Activated CD8-positive, alpha-beta T cell treated with anti-CD3 and anti-CD28 coated beads for 36 hours (primary cell): ENCODE results near the gene DHX40. TPM values are rescaled to one million over a fixed set of nuclear protein-coding genes. Genes with fewer than 3 reads are reported as not detected.

Experiments
- ATAC-seq: fragments of 200-7000 bp; cut with Tn5 transposase; one replicate; pipeline ENCODE4 v1.10.0; 2021; ENCODE audit warnings: mild to moderate bottlenecking, moderate library complexity
- CTCF ChIA-PET: fragments of 350-600 bp; sonication (Branson Sonifier 250); formaldehyde crosslinking; loops from one replicate; lab custom pipeline; 2021; ENCODE audit warnings: antibody characterized with exemption; lab: Charles Lee
- POLR2A ChIA-PET: fragments of 350-600 bp; sonication (Branson Sonifier 250); formaldehyde crosslinking; loops from one replicate; lab custom pipeline; 2021; ENCODE audit warnings: antibody characterized with exemption; lab: Charles Lee
- DNase-seq: peaks from one replicate; pipeline ENCODE4 v3.0.0-alpha.2; 2020
- H3K27ac Mint-ChIP-seq: one replicate; pipeline ENCODE4 v1.8.0; 2021; ENCODE audit warnings: mild to moderate bottlenecking, mixed read lengths
- H3K27me3 Mint-ChIP-seq: one replicate; pipeline ENCODE4 v1.8.0; 2021; ENCODE audit warnings: mixed read lengths
- H3K36me3 Mint-ChIP-seq: one replicate; pipeline ENCODE4 v1.8.0; 2021; ENCODE audit warnings: low read depth, mixed read lengths
- H3K4me1 Mint-ChIP-seq: one replicate; pipeline ENCODE4 v1.8.0; 2021; ENCODE audit warnings: low read depth, mixed read lengths
- H3K4me3 Mint-ChIP-seq: one replicate; pipeline ENCODE4 v1.8.0; 2021; ENCODE audit warnings: mild to moderate bottlenecking, moderate library complexity, mixed read lengths
- H3K9me3 Mint-ChIP-seq: one replicate; pipeline ENCODE4 v1.8.0; 2021; ENCODE audit warnings: mixed read lengths
- intact Hi-C: fragments of 100-400 bp; cut with micrococcal nuclease; formaldehyde crosslinking; loops from one replicate; pipeline ENCODE4 v1.10.0; 2022
- total RNA-seq, 2 experiments: library from RNA; stranded (reverse); gene quantifications; one replicate each; pipeline ENCODE4 v1.2.3, GENCODE V29; 2021
- TF ChIP-seq, protein P1 (sequence below): fragments of 200-600 bp; IDR thresholded peaks from one replicate; pipeline ENCODE4 v1.8.0; 2022; ENCODE audit warnings: antibody characterized with exemption, mild to moderate bottlenecking

DHX40 gene
- total RNA-seq, 2 experiments from 2014 or later = 24.7 to 24.9 TPM

- Mint-ChIP-seq H3K36me3 (no peaks in the 10 kb centered on the region), H3K4me1 (no peaks in the 10 kb centered on the region), H3K4me3 (no peak overlapping the region), H3K27ac (no peak overlapping the region), H3K9me3 (no peaks in the 10 kb centered on the region), H3K27me3 (no peaks in the 10 kb centered on the region)
- ChIA-PET CTCF (no interaction called here), POLR2A (interaction anchor here (1.0 kb wide), 1 partner anchor 238 kb away, joined by 3 read pairs; no protein-coding TSS in a partner anchor)
- no peak for ATAC-seq
- DNase-seq = no peak
- intact Hi-C loops = loop anchor here (10.0 kb wide), 1 partner anchor 213 kb away; no protein-coding TSS in a partner anchor
- TF ChIP-seq, protein P1, sequence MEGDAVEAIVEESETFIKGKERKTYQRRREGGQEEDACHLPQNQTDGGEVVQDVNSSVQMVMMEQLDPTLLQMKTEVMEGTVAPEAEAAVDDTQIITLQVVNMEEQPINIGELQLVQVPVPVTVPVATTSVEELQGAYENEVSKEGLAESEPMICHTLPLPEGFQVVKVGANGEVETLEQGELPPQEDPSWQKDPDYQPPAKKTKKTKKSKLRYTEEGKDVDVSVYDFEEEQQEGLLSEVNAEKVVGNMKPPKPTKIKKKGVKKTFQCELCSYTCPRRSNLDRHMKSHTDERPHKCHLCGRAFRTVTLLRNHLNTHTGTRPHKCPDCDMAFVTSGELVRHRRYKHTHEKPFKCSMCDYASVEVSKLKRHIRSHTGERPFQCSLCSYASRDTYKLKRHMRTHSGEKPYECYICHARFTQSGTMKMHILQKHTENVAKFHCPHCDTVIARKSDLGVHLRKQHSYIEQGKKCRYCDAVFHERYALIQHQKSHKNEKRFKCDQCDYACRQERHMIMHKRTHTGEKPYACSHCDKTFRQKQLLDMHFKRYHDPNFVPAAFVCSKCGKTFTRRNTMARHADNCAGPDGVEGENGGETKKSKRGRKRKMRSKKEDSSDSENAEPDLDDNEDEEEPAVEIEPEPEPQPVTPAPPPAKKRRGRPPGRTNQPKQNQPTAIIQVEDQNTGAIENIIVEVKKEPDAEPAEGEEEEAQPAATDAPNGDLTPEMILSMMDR = no peak
These were observed 37.5 kb upstream of the DHX40 start for GRCh38 chr17:59527931-59528330.

GRCh38 chr17:59530531-59530930, 34.9 kb upstream of the DHX40 start:
- no peaks in the 10 kb centered on the region for H3K9me3 Mint-ChIP-seq
- CTCF ChIA-PET = interaction anchor here (1.0 to 2.9 kb wide), 2 partner anchors 9 to 18 kb away, joined by 3 to 13 read pairs; no protein-coding TSS in a partner anchor
- no peak overlapping the region for H3K27ac Mint-ChIP-seq
- ATAC-seq (no peak), DNase-seq (no peak)
- intact Hi-C loops = no loop called here
- TF ChIP-seq, protein P1 = no peak
- H3K36me3 Mint-ChIP-seq = no peaks in the 10 kb centered on the region
- POLR2A ChIA-PET = no interaction called here
- H3K27me3 Mint-ChIP-seq = no peaks in the 10 kb centered on the region
- no peak overlapping the region for H3K4me3 Mint-ChIP-seq
- H3K4me1 Mint-ChIP-seq = no peaks in the 10 kb centered on the region

DNA sequence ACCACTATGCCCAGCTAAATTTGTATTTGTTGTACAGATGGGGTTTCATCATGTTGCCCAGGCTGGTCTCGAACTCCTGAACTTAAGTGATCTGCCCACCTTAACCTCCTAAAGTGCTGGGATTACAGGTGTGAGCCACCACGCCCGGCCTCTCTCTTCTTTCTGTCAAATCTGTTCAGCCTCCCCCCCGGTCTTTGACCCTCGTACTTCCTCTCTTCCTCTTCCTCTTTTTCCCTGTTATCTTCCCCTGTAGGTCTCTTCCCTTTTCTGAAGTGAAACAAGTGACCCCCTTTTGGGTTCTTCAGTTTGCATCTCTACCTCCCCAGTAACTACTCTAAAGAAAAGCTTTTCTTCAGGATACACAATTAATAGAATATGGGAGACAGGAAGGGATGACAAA, 31.7 kb upstream of the DHX40 start:
- no peak for DNase-seq
- TF ChIP-seq, protein P1 = no peak
- Mint-ChIP-seq H3K36me3 (no peaks in the 10 kb centered on the region), H3K9me3 (no peaks in the 10 kb centered on the region), H3K27ac (no peak overlapping the region), H3K27me3 (no peaks in the 10 kb centered on the region), H3K4me1 (no peaks in the 10 kb centered on the region), H3K4me3 (no peak overlapping the region)
- ChIA-PET CTCF (no interaction called here), POLR2A (no interaction called here)
- no peak for ATAC-seq
- intact Hi-C loops = no loop called here

- Mint-ChIP-seq H3K4me3 (no peak overlapping the region), H3K27ac (no peak overlapping the region), H3K9me3 (no peaks in the 10 kb centered on the region), H3K36me3 (no peaks in the 10 kb centered on the region), H3K4me1 (no peaks in the 10 kb centered on the region), H3K27me3 (no peaks in the 10 kb centered on the region)
- ChIA-PET CTCF (no interaction called here), POLR2A (no interaction called here)
- no peak for DNase-seq
- no peak for ATAC-seq
- TF ChIP-seq, protein P1 = no peak
- intact Hi-C loops = no loop called here
These were observed 30.8 kb upstream of the DHX40 start for GRCh38 chr17:59534583-59534982.

GRCh38 chr17:59538195-59538909, 27.1 kb upstream of the DHX40 start:
- intact Hi-C loops = no loop called here
- Mint-ChIP-seq H3K4me3 (no peak overlapping the region), H3K9me3 (no peaks in the 10 kb centered on the region), H3K27ac (no peak overlapping the region), H3K36me3 (no peaks in the 10 kb centered on the region), H3K27me3 (peaks cover 6% of the 10 kb centered on the region), H3K4me1 (no peaks in the 10 kb centered on the region)
- ChIA-PET CTCF (interaction anchor here (1.1 kb wide), 1 partner anchor 17 kb away, joined by 3 read pairs; no protein-coding TSS in a partner anchor), POLR2A (interaction anchor here (0.7 to 1.6 kb wide), 2 partner anchors 17 to 775 kb away, joined by 3 to 4 read pairs; no protein-coding TSS in a partner anchor)
- TF ChIP-seq, protein P1 = no peak
- ATAC-seq (no peak), DNase-seq (no peak)
